ENCODE data around the gene ZC3HAV1L.

- TF ChIP-seq TAF1 (IDR thresholded peaks at IDR 0.05; ENCODE audit: borderline replicate concordance, low read depth, low read length) (no peak), POLR2A (IDR thresholded peaks at IDR 0.05; ENCODE audit: low read depth, low read length) (no peak), POLR2AphosphoS5 (IDR thresholded peaks at IDR 0.05; ENCODE audit: low read depth, low read length) (no peak)
These were observed 3.4 kb downstream of the ZC3HAV1L start for GRCh38 chr7:139032473-139032872.
